Measurements from ENCODE around the gene EGR4.

Gene EGR4

DNA sequence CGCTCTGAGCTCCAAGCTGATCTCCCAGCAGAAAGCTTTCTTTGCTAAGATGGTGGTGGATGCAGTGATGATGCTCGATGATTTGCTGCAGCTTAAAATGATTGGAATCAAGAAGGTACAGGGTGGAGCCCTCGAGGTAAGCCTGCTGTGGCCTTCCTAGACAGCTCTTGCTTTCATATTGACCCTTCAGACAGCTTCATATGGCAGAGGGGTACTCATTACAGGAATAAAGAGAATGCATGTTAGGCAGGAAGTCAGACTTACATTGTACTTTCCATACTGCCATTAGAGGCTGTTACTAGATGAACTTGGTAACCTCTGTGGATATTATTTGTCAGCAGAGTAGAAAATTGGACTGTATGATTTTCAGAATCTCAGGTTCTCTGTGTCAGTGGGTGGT lies 48.8 kb downstream of the EGR4 start:
- DNase-seq: no peak

DNA sequence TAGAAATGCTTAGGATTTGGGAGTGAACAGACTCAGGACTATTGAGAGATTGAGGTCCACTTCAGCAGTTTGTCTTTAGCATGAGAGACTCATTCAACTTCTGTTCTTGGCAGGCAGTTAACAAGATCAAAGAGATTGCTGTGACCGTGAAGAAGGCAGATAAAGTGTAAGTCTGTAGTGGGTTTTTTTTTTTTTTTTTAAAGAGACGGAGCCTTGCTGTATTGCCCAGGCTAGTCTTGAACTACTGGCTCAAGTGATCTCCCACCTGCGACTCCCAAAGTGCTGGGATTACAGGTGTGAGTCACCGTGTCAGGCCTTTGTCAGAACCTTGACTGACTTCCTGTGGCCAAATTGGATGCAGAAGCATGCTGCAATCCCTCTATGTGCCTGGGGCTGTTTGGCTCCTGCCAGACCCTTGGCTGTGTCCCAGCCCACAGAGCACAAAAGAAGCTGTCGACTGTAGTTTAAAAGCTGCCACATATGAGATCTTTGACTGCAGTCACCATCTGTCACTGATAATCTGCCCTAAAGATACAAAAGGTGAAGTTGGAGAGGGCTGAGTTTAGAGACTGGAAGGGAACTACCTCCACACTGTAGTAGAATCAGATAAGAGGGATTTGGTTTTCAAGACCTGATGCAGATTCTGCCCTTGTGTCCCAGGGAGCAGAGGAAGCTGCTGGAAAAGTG lies 49.3 kb downstream of the EGR4 start:
- DNase-seq: peak; percentile 92

Data from DMS79 treated with DMSO at 0.1 percent for 48 hours (cell line).